Neural progenitor cell (in vitro differentiated cells): ENCODE results near the gene PSMB2.

Experiments used
- CTCF ChIP-seq: fragments of 200-600 bp; sonication (generic); IDR thresholded peaks from 2 replicates; pipeline ENCODE4 v1.5.1; 2017; ENCODE audit warnings: antibody characterized with exemption, mild to moderate bottlenecking
- EZH2phosphoT487 ChIP-seq: fragments of 200-600 bp; sonication (generic); IDR thresholded peaks from 2 replicates; pipeline ENCODE4 v1.6.1; 2017; ENCODE audit warnings: antibody characterized with exemption

- no peak for TF ChIP-seq CTCF
- no peak for TF ChIP-seq EZH2phosphoT487
Observed at GRCh38 chr1:35580949-35581388, 60.4 kb downstream of the PSMB2 start.
